H1 (cell line): ENCODE results near the gene WDR45B. TPM values are rescaled to one million over a fixed set of nuclear protein-coding genes. Genes with fewer than 3 reads are reported as not detected.

ENCODE experiments used
- SP2 ChIP-seq: IDR thresholded peaks from 2 replicates; pipeline ENCODE4 v1.6.1; 2012; ENCODE audit warnings: mild to moderate bottlenecking, low read length, inconsistent platforms
- polyA plus RNA-seq, 7 experiments: library from polyadenylated mRNA; depleted of rRNA in 3 of 7; stranded (reverse) in 5 of 7; unstranded in 2 of 7; fragments of >200 nt in 5 of 7; fragments of 200-250 nt in 2 of 7; gene quantifications; 1 replicate in 5 of 7; 2 replicates in 1 of 7; 4 replicates in 1 of 7; pipeline versions ENCODE4 v1.2.1 to v1.2.3, GENCODE V29; 2011 to 2013; ENCODE audit warnings: missing spikeins in 2 of 7, mixed read lengths in 2 of 7
- total RNA-seq: library from RNA; stranded (reverse); fragmentation: NEBNext Ultra II Directional; extraction: Animal tissue kit (Norgen Biotek cat#: 25700); gene quantifications from 2 replicates; pipeline ENCODE4 v1.2.1, GENCODE V29; 2021

Gene WDR45B
- total and polyA plus RNA-seq, 2 of the 8 experiments (the other 6 are each of a cell fraction or from before 2014, with no cell fraction given), result 82.0 to 100 TPM

- TF ChIP-seq SP2, result no peak
Measured at GRCh38 chr17:82674656-82675475, 26.6 kb upstream of the WDR45B start (continued).
